Right hindlimb (tissue), 1 donor: Measurements from ENCODE around the gene NOP53.
"Not testable (repeated sequence)": the region's sequence is repeated elsewhere in the genome, so short reads cannot be mapped to it uniquely, and the experiment has no call there.

ENCODE experiments used
- DNase-seq: peaks from one replicate; pipeline ENCODE4 v3.0.0-alpha.2; 2018

Gene NOP53

DNA sequence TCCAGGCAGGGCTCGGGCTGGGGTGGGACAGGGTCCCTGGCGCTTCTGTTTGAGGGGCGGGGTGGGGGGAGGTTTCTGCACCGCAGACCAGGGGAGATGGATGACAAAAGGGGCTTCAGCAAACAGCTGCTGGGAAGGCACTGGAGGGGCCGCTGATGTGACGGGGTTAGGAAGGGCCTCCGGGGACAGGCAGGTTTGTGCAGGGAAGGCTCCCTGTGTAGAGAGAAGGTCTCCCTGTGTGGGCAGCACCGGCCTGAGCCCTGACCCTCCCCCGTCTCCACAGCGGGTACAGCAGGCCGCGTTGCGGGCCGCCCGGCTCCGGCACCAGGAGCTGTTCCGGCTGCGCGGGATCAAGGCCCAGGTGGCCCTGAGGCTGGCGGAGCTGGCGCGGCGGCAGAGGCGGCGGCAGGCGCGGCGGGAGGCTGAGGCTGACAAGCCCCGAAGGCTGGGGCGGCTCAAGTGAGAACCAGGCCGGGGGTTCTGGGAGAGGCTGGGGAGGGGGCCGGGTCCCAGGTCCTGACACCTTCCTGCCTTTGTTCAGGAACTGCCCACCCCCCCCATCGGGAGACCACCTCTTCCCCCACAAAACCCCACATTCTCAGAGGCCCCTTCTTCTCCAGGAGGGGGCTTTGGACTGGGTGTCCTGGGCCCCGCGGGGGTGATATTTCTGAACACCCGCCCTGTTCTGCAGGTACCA lies 9.9 kb downstream of the NOP53 start:
- DNase-seq: no peak

DNA sequence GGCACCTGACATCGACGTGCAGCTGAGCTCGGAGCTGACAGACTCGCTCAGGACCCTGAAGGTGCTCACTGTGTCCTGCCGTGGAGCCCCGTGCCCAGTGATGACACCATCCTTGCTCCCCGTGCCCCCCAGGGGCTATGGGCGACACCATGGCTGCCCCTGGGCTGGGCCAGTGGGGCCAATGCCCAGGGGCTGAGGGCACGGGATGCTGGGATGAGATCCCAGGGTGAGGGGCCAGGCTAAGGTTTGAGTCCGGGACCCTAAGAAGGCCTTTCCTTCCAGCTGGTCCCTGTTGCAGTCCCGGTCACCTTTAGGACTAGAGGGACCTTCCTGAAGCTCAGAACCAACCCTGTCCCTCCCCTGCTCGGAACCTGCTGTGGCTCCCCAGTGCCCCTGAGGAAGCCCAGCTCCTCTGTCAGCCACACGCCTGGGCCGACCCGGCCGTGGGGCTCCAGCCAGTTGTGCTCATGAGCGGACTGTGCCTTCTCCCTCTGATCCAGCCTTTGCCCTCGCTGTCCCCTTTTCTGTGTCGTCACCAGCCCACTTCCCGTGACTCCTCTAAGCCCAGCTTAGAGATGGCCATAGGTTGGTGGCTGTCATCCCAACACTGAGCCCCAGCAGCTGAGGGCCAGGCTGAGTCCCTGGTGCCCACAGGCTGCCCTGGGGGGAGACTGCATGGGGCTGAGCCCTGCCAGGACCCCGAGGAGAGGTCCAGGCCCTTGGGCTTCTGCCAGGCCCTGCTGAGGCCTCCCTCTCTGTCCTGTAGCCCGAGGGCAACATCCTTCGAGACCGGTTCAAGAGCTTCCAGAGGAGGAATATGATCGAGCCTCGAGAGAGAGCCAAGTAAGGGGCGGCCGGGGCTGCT lies 10.6 kb downstream of the NOP53 start:
- DNase-seq: no peak

DNA sequence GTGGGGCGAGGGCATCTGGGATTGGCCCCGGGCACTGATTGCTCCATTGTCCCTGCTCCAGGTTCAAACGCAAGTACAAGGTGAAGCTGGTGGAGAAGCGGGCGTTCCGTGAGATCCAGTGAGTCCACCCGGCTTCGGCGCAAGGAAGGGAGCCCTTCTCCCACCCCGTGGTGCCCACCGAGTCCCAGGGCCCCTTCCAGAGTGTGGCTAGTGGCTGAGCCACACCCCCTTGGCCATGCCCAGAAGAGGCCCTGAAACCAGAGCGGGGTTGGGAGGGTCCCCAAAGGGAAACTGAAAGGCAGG lies 11.2 kb downstream of the NOP53 start:
- DNase-seq: no peak

DNA sequence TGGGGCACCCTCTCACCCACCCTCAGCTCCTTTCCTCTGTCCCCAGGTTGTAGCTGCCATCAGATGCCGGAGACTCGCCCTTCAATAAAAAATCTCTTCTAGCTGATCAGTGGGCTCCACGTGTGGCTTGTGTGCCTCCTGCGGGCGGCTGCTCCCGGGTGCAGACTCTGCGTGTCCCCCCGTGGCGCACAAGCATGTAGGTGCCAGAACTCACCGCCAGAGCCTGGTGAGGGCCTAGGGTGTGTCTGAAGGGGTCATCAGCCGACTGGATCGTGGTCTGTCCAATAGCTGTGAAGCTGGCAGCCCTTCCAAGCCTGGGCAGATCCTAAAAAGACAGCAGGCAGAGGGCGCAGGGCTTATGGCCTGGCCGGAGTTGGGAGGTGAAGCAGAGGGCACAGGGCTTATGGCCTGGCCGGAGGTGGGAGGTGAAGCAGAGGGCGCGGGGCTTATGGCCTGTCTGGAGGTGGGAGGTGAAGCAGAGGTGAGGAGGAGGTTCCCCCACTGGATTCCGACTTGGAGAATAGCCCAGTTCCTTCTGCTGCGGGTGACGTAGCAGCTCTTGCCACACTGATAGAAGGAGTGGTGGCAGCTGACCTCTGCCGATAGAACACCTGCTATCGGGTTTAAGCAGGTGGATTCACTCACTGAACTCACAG lies 11.7 kb downstream of the NOP53 start:
- DNase-seq: no peak

DNA sequence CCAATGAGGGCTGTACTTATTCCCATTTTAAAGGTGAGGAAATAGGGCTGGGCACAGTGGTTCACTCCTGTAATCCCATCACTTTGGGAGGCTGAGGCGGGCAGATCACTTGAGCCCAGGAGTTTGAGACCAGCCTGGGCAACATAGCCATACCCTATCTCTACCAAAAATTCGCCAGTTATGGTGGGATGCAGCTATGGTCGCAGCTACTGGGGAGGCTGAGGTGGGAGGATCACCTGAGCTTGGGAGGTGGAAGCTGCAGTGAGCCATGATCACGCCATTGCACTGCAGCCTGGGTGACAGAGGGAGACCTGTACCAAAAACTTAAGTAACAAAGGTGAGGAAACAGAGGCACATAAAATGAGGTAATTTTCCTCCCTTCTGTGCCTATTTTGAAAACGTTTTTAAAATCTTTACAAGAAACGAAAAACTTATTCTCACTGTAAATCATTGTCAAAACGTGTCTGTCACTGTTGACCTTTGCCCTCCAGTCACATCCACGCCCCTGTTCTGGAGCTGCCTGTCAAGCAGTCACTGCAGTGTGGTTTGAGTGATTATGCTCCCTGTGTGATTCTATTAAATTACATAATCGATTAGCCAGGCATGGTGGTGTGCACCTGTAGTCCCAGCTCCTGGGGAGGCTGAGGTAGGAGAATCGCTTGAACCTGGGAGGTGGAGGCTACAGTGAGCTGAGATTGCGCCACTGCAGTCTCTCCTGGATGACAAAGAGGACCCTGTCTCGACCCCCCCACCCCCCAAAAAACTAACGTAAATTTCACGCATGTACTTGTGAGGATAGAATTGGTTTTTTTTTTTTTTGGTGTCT lies 12.5 kb downstream of the NOP53 start:
- DNase-seq: no peak

DNA sequence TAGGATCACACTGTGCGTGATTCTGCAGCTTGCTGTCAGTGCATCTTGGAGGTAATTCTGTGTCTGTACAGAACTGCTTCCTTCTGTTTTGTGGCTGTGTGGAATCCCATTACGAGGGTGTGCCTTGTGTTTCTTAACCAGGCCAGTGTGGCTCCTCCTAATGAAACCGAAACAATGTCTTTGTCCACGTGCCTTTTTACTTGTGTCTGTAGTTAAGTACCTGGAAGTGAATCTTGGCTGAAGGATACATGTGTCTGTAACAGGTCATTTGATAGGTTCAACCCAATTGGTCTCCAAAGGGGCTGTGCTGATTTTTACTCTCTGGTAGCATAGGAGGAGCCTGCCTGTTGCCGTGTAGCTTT lies 13.1 kb downstream of the NOP53 start:
- no peak for DNase-seq

DNA sequence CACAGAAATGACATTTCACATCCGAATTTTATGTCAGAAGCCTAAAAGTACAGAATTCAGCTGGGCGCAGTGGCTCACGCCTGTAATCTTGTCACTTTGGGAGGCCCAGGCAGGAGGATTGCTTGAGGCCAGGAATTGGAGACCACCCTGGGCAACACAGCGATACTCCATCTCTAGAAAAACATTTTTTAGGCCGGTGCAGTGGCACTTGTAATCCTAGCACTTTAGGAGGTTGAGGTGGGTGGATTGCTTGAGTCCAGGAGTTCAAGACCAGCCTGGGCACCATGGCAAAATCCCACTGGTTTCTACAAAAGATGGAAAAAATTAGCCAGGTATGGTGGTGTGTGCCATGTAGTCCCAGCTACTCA lies 15.3 kb downstream of the NOP53 start:
- no peak for DNase-seq

DNA sequence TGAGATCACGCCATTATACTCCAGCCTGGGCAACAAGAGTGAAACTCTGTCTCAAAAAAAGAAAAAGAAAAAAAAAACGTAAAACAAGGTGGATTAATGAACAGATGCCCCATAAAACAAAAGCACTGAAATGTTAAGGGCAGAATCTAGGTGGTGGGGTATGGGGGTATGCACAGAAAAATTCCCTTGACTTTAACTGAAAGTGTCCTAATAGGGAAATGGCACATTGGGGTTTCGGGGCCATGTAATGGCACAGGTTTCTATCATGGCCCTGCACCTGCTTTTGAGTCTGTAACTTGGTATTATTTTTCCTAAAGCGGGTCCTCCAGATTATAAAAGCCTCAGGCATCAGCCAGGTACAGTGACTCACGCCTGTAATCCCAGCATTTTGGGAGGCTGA lies 16.2 kb downstream of the NOP53 start:
- no peak for DNase-seq

DNA sequence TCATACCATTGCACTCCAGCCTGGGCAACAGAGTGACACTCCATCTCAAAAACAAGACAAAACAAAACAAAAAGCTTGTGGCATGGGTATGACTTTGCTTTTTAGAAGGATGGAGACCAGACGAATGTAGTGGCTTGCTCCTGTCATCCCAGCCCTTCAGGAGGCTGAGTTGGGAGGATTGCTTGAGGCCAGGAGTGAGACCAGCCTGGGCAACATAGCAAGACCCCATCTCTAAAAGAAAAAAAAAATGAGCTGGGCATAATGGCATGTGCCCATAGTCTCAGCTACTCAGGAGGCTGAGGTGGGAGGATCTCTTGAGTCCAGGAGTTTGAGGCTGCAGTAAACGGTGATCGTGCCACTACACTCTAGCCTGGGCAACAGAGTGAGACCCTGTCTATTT lies 16.8 kb downstream of the NOP53 start:
- no peak for DNase-seq

DNA sequence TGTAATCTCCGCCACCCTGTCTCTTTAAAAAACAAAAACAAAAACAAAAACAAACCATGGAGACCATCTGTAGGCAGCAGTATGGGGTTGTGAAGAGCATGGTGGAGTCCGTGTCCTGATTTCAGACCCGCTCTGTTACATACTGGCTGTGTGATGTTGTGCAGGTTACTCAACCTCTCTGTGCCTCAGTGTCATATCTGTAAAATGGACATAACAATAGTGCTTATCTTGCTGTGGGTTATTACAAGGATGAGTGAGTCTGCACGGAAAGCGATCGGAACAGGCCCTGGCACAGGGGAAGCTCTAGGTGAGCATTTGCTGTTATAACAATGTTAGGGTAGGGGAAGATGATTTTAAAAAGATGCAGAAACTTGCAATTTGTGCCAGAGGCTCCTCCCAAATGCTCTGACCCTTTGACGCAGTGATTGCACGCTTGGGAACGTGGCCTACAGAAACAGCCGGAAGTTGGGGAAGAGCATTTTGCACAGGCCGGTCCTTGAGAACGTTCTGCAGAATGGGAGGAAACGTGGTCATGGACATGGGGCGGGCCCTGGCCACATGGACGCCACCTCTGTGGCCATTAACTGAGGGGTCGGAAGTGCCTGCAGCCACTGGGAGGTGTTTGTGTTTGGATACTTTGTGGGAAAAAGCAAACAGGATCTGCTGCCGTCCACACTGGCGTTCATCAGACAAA lies 17.4 kb downstream of the NOP53 start:
- DNase-seq: peak; percentile 45

DNA sequence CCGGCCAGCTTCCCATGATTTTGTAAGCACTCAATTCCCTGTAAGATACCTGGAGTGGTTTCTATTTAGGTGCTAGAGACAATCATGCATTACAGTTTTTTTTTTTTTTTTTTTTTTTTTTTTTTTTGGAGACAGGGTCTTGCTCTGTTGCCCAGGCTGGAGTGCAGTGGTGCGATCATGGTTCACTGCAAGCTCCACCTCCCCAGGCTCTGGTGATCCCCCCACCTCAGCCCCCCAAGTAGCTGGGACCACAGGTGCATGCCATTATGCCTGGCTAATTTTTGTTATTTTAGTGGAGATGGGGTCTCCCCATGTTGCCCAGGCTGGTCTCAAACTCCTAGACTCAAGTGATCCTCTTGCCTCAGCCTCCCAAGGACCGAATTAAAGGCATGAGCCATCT lies 19.4 kb downstream of the NOP53 start:
- DNase-seq: not testable (repeated sequence)

DNA sequence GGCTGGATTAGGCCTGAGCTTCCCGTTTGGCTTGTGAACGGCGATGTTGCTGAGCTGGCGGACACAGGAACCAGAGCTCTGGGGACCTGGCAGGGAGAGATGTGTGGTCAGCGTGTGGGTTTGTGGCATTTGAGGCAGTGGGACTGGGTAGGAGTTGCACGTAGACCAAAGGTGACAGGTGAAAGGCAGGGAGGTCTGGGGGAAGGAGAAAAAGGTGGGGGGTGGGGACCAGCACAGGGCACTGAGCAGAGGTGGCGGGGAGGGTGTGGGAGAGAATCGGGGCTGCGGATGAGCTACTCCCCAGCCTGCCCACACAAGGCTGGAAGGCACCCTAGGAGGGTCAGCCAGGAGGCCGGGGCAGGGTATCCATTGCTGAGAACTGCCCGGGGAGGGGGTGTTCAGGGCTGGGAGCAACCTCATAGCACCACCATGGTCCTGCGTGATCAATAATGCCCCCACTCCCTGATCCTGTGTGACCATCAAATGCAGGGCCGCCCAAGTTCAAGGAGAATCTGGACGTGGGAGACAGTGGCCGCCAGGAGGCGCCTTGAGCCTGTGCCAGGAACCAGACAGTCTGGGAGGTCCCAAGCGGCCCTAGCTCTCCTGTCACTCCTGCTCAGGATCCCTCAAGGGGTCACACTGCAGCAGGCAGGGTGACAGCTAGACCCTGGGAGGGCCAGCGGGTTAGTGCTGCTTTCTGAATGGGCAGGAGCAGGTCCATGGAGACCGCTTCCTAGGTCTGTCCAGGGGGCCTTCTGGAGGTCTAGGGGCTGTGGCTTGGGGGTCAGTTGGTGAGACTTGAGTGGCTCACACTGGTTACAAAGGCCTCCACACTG lies 20.4 kb downstream of the NOP53 start:
- peak; percentile 71 for DNase-seq

DNA sequence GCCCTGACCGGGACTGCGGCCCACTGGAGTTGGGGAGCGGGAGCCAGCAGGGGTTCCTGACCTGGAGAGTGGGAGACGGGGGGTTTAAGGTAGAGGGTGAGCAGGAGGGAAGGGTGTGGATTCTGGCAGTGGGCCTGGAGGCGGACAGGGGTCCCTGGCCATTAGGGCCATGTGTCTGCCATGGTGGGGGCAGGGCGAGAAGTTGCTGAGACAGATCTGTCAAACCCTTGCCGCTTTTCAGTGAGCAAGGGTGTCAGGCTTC lies 20.9 kb downstream of the NOP53 start:
- no peak for DNase-seq

DNA sequence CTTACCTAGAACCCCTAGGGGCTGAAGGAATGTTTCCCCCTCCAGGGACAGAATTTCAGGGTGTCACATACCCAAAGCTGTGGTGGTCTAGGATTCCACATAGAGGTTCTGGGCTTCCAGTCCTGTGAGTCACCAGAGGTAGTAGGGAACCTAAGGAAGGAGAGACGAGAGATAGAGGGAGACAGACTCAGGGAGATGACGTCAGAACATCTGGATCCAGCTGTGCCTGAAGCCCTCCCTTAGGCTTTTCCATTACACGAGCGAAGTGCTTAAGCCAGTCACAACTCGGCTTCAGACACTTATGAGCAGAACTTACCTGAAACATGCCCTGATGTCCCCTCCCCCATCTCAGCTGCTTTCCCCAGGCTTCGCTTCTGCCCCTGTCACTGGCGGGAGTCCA lies 21.3 kb downstream of the NOP53 start:
- no peak for DNase-seq

DNA sequence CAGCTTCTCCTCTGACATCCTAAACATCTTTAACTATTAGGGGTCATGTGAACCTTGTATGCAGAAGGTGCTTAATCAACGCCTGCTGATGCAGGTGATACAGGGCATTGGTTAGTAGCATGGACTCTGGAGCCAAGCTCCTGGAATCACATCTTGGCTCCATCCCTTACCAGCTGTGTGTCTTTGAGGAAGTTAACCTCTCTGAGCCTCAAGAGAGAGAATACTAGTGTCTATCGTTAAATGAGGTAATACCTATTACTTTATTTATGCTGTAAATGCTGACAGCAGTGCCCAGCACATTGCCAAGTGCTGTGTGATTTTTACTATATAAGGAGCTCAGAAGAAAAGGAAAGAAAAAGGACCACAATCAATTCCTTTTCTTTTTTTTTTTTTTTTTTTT lies 22.0 kb downstream of the NOP53 start:
- no peak for DNase-seq

DNA sequence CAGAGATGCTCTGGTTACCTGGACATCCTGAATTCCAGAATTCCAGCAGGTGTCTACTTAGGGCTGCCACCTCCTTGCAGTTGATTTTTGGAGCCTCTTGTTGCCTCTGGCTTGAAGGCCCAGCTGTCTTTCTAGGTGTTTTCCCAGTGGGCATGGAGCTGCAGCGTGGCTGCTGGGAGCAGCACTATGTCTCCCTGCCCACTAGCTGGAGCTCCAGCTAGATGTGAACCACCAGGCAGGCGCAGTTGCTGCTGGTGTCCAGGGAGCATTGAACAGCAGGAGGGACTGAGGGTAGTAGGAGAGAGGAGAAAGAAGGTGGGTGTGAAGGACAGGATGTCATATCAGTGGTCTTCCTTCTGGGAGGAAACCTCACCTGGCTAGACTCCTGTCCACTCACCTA lies 23.3 kb downstream of the NOP53 start:
- DNase-seq: no peak

DNA sequence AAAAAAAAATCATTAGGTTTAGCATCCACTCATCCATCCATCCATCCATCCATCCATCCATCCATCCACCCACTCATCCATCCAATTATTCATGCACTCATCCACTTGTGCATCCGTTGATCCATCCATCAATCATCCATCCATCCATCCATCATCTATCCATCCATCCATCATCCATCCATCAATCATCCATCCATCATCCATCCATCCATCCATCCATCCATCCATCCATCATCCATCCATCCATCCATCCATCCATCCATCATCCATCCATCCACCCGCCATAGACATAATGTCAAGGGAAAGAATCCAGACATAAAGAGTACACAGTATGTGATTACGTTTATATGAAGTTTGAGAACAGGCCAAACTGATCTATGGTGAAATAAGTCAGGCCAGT lies 24.2 kb downstream of the NOP53 start:
- no peak for DNase-seq

DNA sequence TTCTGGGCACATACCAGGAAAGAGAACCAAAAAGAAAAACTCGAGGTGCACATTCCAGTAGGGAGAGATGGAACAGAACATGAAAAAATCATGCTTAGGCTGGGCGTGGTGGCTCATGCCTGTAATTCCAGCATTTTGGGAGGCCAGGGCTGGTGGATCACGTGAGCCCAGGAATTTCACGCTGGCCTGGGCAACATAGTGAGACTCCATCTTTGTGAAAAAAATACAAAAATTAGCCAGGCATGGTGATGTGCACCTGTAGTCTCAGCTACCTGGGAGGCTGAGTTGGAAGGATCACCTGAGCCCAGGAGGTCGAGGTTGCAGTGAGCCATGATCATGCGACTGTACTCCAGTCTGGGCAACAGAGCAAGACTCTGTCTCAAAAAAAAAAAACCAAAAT lies 25.9 kb downstream of the NOP53 start:
- DNase-seq: not testable (repeated sequence)

DNA sequence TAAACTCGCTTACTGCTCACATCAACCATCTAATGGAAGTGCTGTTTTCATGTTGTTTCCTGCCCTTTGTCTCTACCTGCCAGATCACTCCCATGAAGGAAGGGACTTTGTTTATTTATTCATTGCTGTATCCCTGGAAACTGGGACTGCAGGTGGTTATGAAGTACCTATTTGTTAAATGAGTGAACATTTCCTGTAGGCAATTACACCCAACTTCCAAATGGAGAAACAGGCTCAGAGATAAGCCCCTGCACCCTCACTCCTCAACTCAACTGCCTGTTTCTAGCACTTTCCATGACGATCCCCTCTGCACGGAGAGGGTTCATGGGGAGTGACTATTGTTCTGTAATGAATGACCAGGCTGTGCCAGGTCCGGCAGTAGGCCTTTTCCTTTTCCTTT lies 31.2 kb downstream of the NOP53 start:
- DNase-seq: no peak

DNA sequence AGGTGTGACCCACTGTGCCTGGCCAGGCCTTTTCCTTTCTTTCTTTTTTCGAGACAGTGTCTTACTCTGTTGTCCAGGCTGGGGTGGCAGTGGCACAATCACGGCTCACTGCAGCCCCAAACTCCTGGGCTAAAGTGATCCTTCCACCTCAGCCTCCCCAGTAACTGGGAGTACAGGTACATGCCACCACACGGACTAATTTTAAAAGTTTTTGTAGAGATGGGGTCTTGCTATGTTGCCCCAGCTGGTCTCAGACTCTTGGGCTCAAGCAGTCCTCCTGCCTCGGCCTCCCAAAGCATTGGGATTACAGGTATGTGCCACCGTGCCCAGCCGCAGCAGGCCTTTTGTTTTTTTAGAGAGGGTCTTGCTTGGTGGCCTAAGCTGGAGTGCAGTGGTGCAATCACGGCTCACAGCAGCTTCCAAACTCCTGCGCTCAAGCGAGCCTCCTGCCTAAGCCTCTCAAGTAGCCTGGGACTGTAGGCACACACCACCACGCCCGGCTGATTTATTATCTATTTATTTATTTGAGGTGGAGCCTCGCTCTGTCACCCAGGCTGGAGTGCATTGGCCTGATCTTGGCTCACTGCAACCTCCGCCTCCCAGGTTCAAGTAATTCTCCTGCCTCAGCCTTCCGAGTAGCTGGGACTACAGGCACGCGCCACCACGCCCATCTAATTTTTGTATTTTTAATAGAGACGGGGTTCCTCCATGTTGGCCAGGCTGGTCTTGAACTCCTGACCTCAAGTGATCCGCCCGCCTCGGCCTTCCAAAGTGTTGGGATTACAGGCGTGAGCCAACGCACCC lies 32.1 kb downstream of the NOP53 start:
- not testable (repeated sequence) for DNase-seq
